Measurements from ENCODE around the gene TMC6. TPM values are rescaled to one million over a fixed set of nuclear protein-coding genes. Genes with fewer than 3 reads are reported as not detected.

The TMC6 gene
- total RNA-seq, 1 donor from 2014 or later, result 61.7 TPM

DNA sequence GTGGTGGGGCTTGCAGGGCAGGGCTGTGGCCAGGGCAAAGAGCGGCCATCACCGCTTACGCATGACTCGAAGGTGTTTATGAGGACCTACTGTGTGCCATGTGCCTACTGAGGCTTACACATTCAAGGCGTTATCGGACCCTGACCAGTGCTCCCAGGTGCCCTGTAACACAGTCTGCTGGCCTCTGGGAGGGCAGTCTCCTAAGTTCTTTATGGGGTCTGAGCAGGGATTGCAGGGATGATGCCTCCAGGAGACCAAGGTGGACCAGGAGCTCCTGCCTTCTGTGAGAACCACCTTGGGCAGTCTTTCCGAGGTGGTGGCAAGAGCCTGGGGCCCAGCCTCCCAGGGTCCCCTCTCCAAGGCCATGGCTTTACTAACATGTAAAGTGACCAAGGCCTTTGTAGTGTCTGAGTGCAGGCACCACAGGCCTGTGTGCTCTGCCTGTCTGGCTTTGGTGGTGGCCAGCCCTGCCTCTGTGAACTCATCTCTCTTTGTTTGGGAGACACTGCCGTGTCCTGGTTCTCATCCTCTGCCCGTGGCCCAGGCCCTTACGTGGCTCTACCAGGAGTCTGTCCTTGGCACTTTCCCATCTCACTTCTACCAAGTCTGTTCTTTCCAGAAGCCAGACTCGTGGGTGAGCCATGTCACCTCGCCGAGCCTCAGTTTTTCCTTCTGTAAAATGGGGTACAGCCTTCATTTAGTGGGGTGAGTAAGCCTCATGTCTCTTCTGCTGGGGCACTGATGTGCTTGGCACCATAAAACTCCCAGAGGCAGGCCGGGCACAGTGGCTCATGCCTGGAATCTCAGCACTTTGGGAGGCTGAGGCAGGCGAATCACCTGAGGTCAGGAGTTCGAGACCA lies 36.4 kb upstream of the TMC6 start:
- Mint-ChIP-seq H3K4me1 (ENCODE audit: low read depth, unreplicated experiment) (peaks cover 1% of the 10 kb centered on the region), H3K27ac (ENCODE audit: unreplicated experiment) (no peak overlapping the region), H3K9me3 (ENCODE audit: unreplicated experiment) (no peaks in the 10 kb centered on the region), H3K4me3 (ENCODE audit: unreplicated experiment) (no peak overlapping the region), H3K36me3 (ENCODE audit: low read depth, unreplicated experiment) (no peaks in the 10 kb centered on the region), H3K27me3 (ENCODE audit: low read depth, unreplicated experiment) (peaks cover 3% of the 10 kb centered on the region)
- Histone ChIP-seq H3K27ac (ENCODE audit: low read depth, low read length) (no peak overlapping the region), H3K4me3 (ENCODE audit: insufficient read depth, low read depth, low read length) (no peak overlapping the region), H3K9ac (ENCODE audit: low read length) (no peak overlapping the region), H3K36me3 (ENCODE audit: insufficient read depth, low read length) (no peaks in the 10 kb centered on the region), H3K4me1 (ENCODE audit: insufficient read depth, low read length) (no peaks in the 10 kb centered on the region), H3K27me3 (ENCODE audit: insufficient read depth, low read length) (no peaks in the 10 kb centered on the region), H3K9me3 (ENCODE audit: insufficient read depth, low read depth, low read length) (no peaks in the 10 kb centered on the region), H2AFZ (ENCODE audit: low read depth, low read length) (no peak overlapping the region), H4K20me1 (ENCODE audit: insufficient read depth, low read length) (peaks cover 6% of the 10 kb centered on the region), H3K4me2 (ENCODE audit: low read length) (no peak overlapping the region), H3K79me2 (ENCODE audit: insufficient read depth, low read length) (no peaks in the 10 kb centered on the region)
- DNase-seq (ENCODE audit: low read depth), result no peak
- no peak for FAIRE-seq
- TF ChIP-seq EZH2 (IDR thresholded peaks at IDR 0.05; ENCODE audit: insufficient read depth, low read length), result no peak
- TF ChIP-seq, protein P1, sequence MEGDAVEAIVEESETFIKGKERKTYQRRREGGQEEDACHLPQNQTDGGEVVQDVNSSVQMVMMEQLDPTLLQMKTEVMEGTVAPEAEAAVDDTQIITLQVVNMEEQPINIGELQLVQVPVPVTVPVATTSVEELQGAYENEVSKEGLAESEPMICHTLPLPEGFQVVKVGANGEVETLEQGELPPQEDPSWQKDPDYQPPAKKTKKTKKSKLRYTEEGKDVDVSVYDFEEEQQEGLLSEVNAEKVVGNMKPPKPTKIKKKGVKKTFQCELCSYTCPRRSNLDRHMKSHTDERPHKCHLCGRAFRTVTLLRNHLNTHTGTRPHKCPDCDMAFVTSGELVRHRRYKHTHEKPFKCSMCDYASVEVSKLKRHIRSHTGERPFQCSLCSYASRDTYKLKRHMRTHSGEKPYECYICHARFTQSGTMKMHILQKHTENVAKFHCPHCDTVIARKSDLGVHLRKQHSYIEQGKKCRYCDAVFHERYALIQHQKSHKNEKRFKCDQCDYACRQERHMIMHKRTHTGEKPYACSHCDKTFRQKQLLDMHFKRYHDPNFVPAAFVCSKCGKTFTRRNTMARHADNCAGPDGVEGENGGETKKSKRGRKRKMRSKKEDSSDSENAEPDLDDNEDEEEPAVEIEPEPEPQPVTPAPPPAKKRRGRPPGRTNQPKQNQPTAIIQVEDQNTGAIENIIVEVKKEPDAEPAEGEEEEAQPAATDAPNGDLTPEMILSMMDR (IDR thresholded peaks at IDR 0.05; ENCODE audit: insufficient read depth, low read depth, low read length), result no peak

- Histone ChIP-seq H4K20me1 (ENCODE audit: insufficient read depth, low read length) (no peaks in the 10 kb centered on the region), H2AFZ (ENCODE audit: low read depth, low read length) (no peak overlapping the region), H3K27me3 (ENCODE audit: insufficient read depth, low read length) (no peaks in the 10 kb centered on the region), H3K4me1 (ENCODE audit: insufficient read depth, low read length) (no peaks in the 10 kb centered on the region), H3K79me2 (ENCODE audit: insufficient read depth, low read length) (no peaks in the 10 kb centered on the region), H3K9ac (ENCODE audit: low read length) (no peak overlapping the region), H3K9me3 (ENCODE audit: insufficient read depth, low read depth, low read length) (no peaks in the 10 kb centered on the region), H3K4me3 (ENCODE audit: insufficient read depth, low read depth, low read length) (no peak overlapping the region), H3K36me3 (ENCODE audit: insufficient read depth, low read length) (no peaks in the 10 kb centered on the region), H3K4me2 (ENCODE audit: low read length) (no peak overlapping the region), H3K27ac (ENCODE audit: low read depth, low read length) (no peak overlapping the region)
- peaks cover 3% of the 10 kb centered on the region for H3K27me3 Mint-ChIP-seq (ENCODE audit: low read depth, unreplicated experiment)
- no peak overlapping the region for H3K4me3 Mint-ChIP-seq (ENCODE audit: unreplicated experiment)
- FAIRE-seq (no peak), DNase-seq (ENCODE audit: low read depth) (no peak)
- no peak overlapping the region for H3K27ac Mint-ChIP-seq (ENCODE audit: unreplicated experiment)
- H3K4me1 Mint-ChIP-seq (ENCODE audit: low read depth, unreplicated experiment), result peaks cover 6% of the 10 kb centered on the region
- H3K36me3 Mint-ChIP-seq (ENCODE audit: low read depth, unreplicated experiment), result no peaks in the 10 kb centered on the region
- no peaks in the 10 kb centered on the region for H3K9me3 Mint-ChIP-seq (ENCODE audit: unreplicated experiment)
- TF ChIP-seq, protein P1 (IDR thresholded peaks at IDR 0.05; ENCODE audit: insufficient read depth, low read depth, low read length), result no peak
Measured at GRCh38 chr17:78163881-78164747, 35.6 kb upstream of the TMC6 start.

All from astrocyte (in vitro differentiated cells and primary cell).